Stimulated activated CD8-positive, alpha-beta memory T cell treated with anti-CD3 and anti-CD28 coated beads, Interleukin-7, amount 100 ng/mL, for 48 hours (primary cell): ENCODE measurements around the gene RFC4.

ENCODE experiments used
- DNase-seq, 2 donors: peaks; one replicate each; pipeline ENCODE4 v3.0.0-alpha.2; 2020; ENCODE audit warnings: low read depth in 1 of 2; ENCODE audit errors: extremely low read depth in 1 of 2

RFC4 gene

GRCh38 chr3:186788482-186789370 lies 17.6 kb downstream of the RFC4 start:
- no peak for DNase-seq

GRCh38 chr3:186787642-186788481 lies 18.4 kb downstream of the RFC4 start:
- no peak for DNase-seq

- no peak for DNase-seq
These were observed 19.4 kb downstream of the RFC4 start for GRCh38 chr3:186786922-186787321.

GRCh38 chr3:186785495-186786018 lies 20.7 kb downstream of the RFC4 start:
- no peak for DNase-seq

- DNase-seq = no peak
These were observed 21.3 kb downstream of the RFC4 start for GRCh38 chr3:186784820-186785494.

- DNase-seq = peak; percentile 45 to 49
These were observed 22.4 kb downstream of the RFC4 start for GRCh38 chr3:186783731-186784515.

GRCh38 chr3:186783058-186783730 lies 23.1 kb downstream of the RFC4 start, which contains the start of gene EIF4A2:
Gene EIF4A2, plus strand, starts transcription at chr3:186783577. Its CDS starts 34 bp downstream, at chr3:186783611.
- peak; percentile 79 to 82 for DNase-seq

GRCh38 chr3:186782542-186783057 lies 23.7 kb downstream of the RFC4 start:
- DNase-seq = no peak

GRCh38 chr3:186779204-186779603 lies 27.1 kb downstream of the RFC4 start:
- DNase-seq = no peak

- DNase-seq = no peak
These were observed 30.3 kb downstream of the RFC4 start for GRCh38 chr3:186775999-186776398.

GRCh38 chr3:186772701-186773417 lies 33.4 kb downstream of the RFC4 start:
- DNase-seq = peak; percentile 62 to 69

GRCh38 chr3:186772281-186772694 lies 34.0 kb downstream of the RFC4 start:
- DNase-seq = no peak

GRCh38 chr3:186760897-186761447 lies 45.3 kb downstream of the RFC4 start:
- no peak for DNase-seq

- DNase-seq = no peak
These were observed 46.0 kb downstream of the RFC4 start for GRCh38 chr3:186760141-186760833.

- DNase-seq = no peak
These were observed 46.9 kb downstream of the RFC4 start for GRCh38 chr3:186759231-186759930.

- no peak for DNase-seq
These were observed 48.5 kb downstream of the RFC4 start for GRCh38 chr3:186757686-186758220.

GRCh38 chr3:186757214-186757613 lies 49.1 kb downstream of the RFC4 start:
- no peak for DNase-seq
